ENCODE results near the gene C1orf116.

The C1orf116 gene

DNA sequence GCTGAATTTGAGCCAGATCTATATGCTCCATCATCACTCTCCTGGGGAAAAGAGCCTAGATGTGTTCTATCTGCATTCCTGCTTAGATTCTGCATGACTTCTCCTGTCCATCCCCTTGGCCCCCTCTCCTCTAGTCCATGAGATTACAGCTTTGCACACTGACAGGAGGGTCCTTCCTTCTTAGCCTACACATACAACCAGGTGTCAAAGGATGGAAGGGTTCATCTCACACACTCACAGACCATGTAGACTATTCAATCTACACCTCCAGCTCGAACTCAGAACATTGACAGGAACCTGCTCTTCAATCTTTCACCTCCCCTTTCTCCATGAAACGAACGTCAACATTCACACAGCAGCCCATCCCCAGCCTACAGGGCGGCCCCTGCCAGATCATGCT lies 13.8 kb downstream of the C1orf116 start:
- Histone ChIP-seq H3K4me3 (ENCODE audit: low read depth, low read length) (no peak overlapping the region), H3K27ac (ENCODE audit: low read depth, low read length) (no peak overlapping the region), H2AFZ (ENCODE audit: insufficient read depth, low read length, poor library complexity) (no peak overlapping the region), H4K12ac (ENCODE audit: low read depth, low read length) (no peak overlapping the region), H3K4me1 (ENCODE audit: control insufficient read depth in 1 of 2, insufficient read depth in 2 of 2, low read length in 2 of 2) (no peaks in the 10 kb centered on the region), H2AK5ac (ENCODE audit: low read length) (no peak overlapping the region), H3K4ac (ENCODE audit: low read depth, low read length) (no peak overlapping the region), H3K18ac (ENCODE audit: low read length) (no peak overlapping the region), H3K79me1 (ENCODE audit: low read length) (no peaks in the 10 kb centered on the region), H2BK5ac (ENCODE audit: low read depth, low read length, poor library complexity) (no peak overlapping the region), H4K8ac (ENCODE audit: low read depth, low read length) (no peak overlapping the region), H3K23ac (ENCODE audit: low read length) (no peak overlapping the region), H2BK120ac (ENCODE audit: insufficient read depth, low read length, poor library complexity) (no peak overlapping the region), H3K79me2 (ENCODE audit: control insufficient read depth, insufficient read depth, low read length, poor library complexity) (no peaks in the 10 kb centered on the region), H3K14ac (ENCODE audit: low read length) (no peak overlapping the region), H4K91ac (ENCODE audit: low read depth, low read length) (no peak overlapping the region), H3K4me2 (ENCODE audit: low read length) (no peak overlapping the region), H3K27me3 (ENCODE audit: insufficient read depth, low read length) (no peaks in the 10 kb centered on the region), H2BK12ac (ENCODE audit: low read length) (no peak overlapping the region), H3K36me3 (ENCODE audit: control insufficient read depth in 1 of 2, insufficient read depth in 2 of 2, low read length in 2 of 2) (no peaks in the 10 kb centered on the region), H3K9ac (ENCODE audit: low read length) (no peak overlapping the region), H3K9me3 (ENCODE audit: insufficient read depth, low read depth, low read length) (no peaks in the 10 kb centered on the region)
- no CpG with 5 or more reads among the region's 4 CpGs for WGBS (ENCODE audit: extremely low coverage, insufficient coverage, insufficient read length)
- no peak for DNase-seq

DNA sequence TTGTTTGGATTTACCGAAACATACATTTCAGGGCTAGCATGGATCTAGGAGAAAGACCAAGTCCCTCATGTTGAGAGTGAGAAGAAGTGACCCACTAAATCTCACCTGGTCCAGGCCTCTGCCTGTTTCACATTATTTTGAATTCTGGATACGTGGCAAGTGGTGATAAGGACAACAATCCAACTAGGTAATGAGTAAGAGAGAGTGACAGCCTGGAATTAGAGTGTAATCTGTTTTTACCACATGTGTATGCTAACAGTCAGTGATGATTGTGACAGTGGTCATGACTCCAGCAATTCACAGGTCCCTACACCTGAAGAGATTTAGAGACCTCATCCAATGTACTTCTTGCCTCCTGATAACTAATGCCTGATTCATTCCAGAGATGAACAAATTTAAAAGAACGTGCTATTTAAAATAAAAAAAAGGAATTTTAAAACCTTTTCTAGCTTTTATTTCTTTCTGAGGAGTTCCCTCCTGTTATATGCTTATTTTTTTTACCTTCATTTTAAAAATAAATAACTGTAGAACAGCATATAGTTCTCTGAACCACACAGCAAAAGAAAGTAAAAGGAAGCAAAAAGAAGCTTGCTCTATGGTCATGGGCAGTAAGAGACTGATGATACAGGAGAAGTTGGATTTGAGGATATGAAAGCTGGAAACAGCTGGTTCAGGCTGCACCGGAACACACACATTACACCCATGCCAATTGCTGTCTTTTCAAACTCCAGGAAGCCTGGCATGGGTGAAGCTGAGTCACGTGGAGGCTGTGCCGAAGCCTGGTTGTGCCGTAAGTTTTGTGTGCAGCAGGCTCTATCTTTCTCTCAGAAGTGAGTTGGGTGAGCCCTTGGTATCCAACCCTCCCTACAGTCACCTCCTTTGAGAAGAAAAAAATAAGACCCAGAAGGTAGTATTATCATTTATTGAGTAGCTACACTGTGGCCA lies 14.7 kb downstream of the C1orf116 start:
- Histone ChIP-seq H2AK5ac (ENCODE audit: low read length) (no peak overlapping the region), H4K8ac (ENCODE audit: low read depth, low read length) (no peak overlapping the region), H2BK12ac (ENCODE audit: low read length) (no peak overlapping the region), H3K27ac (ENCODE audit: low read depth, low read length) (no peak overlapping the region), H3K9me3 (ENCODE audit: insufficient read depth, low read depth, low read length) (no peaks in the 10 kb centered on the region), H3K79me2 (ENCODE audit: control insufficient read depth, insufficient read depth, low read length, poor library complexity) (no peaks in the 10 kb centered on the region), H3K4me3 (ENCODE audit: low read depth, low read length) (no peak overlapping the region), H3K23ac (ENCODE audit: low read length) (no peak overlapping the region), H3K14ac (ENCODE audit: low read length) (no peak overlapping the region), H3K9ac (ENCODE audit: low read length) (no peak overlapping the region), H4K12ac (ENCODE audit: low read depth, low read length) (no peak overlapping the region), H3K4me1 (ENCODE audit: control insufficient read depth in 1 of 2, insufficient read depth in 2 of 2, low read length in 2 of 2) (no peaks in the 10 kb centered on the region), H3K4ac (ENCODE audit: low read depth, low read length) (no peak overlapping the region), H3K79me1 (ENCODE audit: low read length) (no peaks in the 10 kb centered on the region), H3K36me3 (ENCODE audit: control insufficient read depth in 1 of 2, insufficient read depth in 2 of 2, low read length in 2 of 2) (no peaks in the 10 kb centered on the region), H3K4me2 (ENCODE audit: low read length) (no peak overlapping the region), H3K18ac (ENCODE audit: low read length) (no peak overlapping the region), H4K91ac (ENCODE audit: low read depth, low read length) (no peak overlapping the region), H2BK5ac (ENCODE audit: low read depth, low read length, poor library complexity) (no peak overlapping the region), H3K27me3 (ENCODE audit: insufficient read depth, low read length) (no peaks in the 10 kb centered on the region), H2BK120ac (ENCODE audit: insufficient read depth, low read length, poor library complexity) (no peak overlapping the region), H2AFZ (ENCODE audit: insufficient read depth, low read length, poor library complexity) (no peak overlapping the region)
- no CpG with 5 or more reads among the region's 7 CpGs for WGBS (ENCODE audit: extremely low coverage, insufficient coverage, insufficient read length)
- no peak for DNase-seq

DNA sequence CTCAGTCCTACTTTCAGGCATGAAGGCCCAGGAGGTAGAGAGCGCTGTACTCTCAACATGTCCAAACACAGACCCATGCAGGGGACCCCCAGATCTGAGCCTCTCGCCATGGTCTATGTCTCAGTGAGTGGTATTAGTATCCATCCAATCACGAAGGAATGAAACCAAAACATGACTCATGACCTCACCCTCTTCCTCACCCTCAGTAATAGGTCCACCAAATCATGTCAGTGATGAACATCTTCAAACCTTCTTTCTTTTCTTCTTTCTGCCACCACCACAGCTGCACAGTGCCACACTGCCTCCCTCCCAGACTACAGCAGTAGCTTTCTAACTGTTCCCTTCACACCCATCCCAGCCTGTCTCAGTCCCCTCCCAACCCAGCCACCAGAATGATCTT lies 16.8 kb downstream of the C1orf116 start:
- H3K23ac ChIP-seq (ENCODE audit: low read length): no peak overlapping the region
- H3K27me3 ChIP-seq (ENCODE audit: insufficient read depth, low read length): no peaks in the 10 kb centered on the region
- no peaks in the 10 kb centered on the region for H3K36me3 ChIP-seq (ENCODE audit: control insufficient read depth in 1 of 2, insufficient read depth in 2 of 2, low read length in 2 of 2)
- no peak for DNase-seq
- no peak overlapping the region for H3K4ac ChIP-seq (ENCODE audit: low read depth, low read length)
- no peaks in the 10 kb centered on the region for H3K79me2 ChIP-seq (ENCODE audit: control insufficient read depth, insufficient read depth, low read length, poor library complexity)
- no peak overlapping the region for H3K4me3 ChIP-seq (ENCODE audit: low read depth, low read length)
- H3K4me2 ChIP-seq (ENCODE audit: low read length): no peak overlapping the region
- no peaks in the 10 kb centered on the region for H3K4me1 ChIP-seq (ENCODE audit: control insufficient read depth in 1 of 2, insufficient read depth in 2 of 2, low read length in 2 of 2)
- no peak overlapping the region for H2BK12ac ChIP-seq (ENCODE audit: low read length)
- no peak overlapping the region for H3K14ac ChIP-seq (ENCODE audit: low read length)
- no peak overlapping the region for H3K18ac ChIP-seq (ENCODE audit: low read length)
- no peaks in the 10 kb centered on the region for H3K9me3 ChIP-seq (ENCODE audit: insufficient read depth, low read depth, low read length)
- H2BK5ac ChIP-seq (ENCODE audit: low read depth, low read length, poor library complexity): no peak overlapping the region
- H2BK120ac ChIP-seq (ENCODE audit: insufficient read depth, low read length, poor library complexity): no peak overlapping the region
- H3K27ac ChIP-seq (ENCODE audit: low read depth, low read length): no peak overlapping the region
- no peak overlapping the region for H2AK5ac ChIP-seq (ENCODE audit: low read length)
- no peak overlapping the region for H2AFZ ChIP-seq (ENCODE audit: insufficient read depth, low read length, poor library complexity)
- no peak overlapping the region for H4K91ac ChIP-seq (ENCODE audit: low read depth, low read length)
- H3K9ac ChIP-seq (ENCODE audit: low read length): no peak overlapping the region
- WGBS (ENCODE audit: extremely low coverage, insufficient coverage, insufficient read length): no CpG with 5 or more reads among the region's 3 CpGs
- H3K79me1 ChIP-seq (ENCODE audit: low read length): no peaks in the 10 kb centered on the region
- no peak overlapping the region for H4K12ac ChIP-seq (ENCODE audit: low read depth, low read length)
- no peak overlapping the region for H4K8ac ChIP-seq (ENCODE audit: low read depth, low read length)

DNA sequence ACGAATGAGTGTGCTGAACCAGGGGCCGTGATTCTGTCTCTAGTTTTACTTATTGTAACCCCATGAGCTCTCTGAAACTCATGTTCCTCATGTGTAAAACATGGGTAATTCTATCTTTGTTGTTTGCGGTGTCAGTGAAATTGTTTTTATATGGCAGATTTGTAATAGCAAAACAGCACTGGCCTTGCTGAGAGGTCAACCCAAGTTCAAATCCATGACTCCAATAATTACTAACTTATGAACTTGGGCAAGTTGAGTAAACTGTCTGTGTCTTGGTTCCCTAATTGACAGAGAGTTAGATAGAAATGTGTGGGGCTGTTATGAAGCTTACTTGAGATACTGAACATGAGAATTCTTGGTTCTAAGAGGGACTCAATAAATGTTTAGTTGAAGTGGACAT lies 17.8 kb downstream of the C1orf116 start:
- Histone ChIP-seq H3K36me3 (ENCODE audit: control insufficient read depth in 1 of 2, insufficient read depth in 2 of 2, low read length in 2 of 2) (no peaks in the 10 kb centered on the region), H3K4me3 (ENCODE audit: low read depth, low read length) (no peak overlapping the region), H4K91ac (ENCODE audit: low read depth, low read length) (no peak overlapping the region), H2AFZ (ENCODE audit: insufficient read depth, low read length, poor library complexity) (no peak overlapping the region), H3K9me3 (ENCODE audit: insufficient read depth, low read depth, low read length) (no peaks in the 10 kb centered on the region), H2BK12ac (ENCODE audit: low read length) (no peak overlapping the region), H4K12ac (ENCODE audit: low read depth, low read length) (no peak overlapping the region), H2AK5ac (ENCODE audit: low read length) (no peak overlapping the region), H3K79me1 (ENCODE audit: low read length) (no peaks in the 10 kb centered on the region), H3K4me1 (ENCODE audit: control insufficient read depth in 1 of 2, insufficient read depth in 2 of 2, low read length in 2 of 2) (no peaks in the 10 kb centered on the region), H2BK120ac (ENCODE audit: insufficient read depth, low read length, poor library complexity) (no peak overlapping the region), H3K4me2 (ENCODE audit: low read length) (no peak overlapping the region), H3K79me2 (ENCODE audit: control insufficient read depth, insufficient read depth, low read length, poor library complexity) (no peaks in the 10 kb centered on the region), H3K27ac (ENCODE audit: low read depth, low read length) (no peak overlapping the region), H3K9ac (ENCODE audit: low read length) (no peak overlapping the region), H3K14ac (ENCODE audit: low read length) (no peak overlapping the region), H3K27me3 (ENCODE audit: insufficient read depth, low read length) (no peaks in the 10 kb centered on the region), H3K18ac (ENCODE audit: low read length) (no peak overlapping the region), H3K23ac (ENCODE audit: low read length) (no peak overlapping the region), H3K4ac (ENCODE audit: low read depth, low read length) (no peak overlapping the region), H4K8ac (ENCODE audit: low read depth, low read length) (no peak overlapping the region), H2BK5ac (ENCODE audit: low read depth, low read length, poor library complexity) (no peak overlapping the region)
- no CpG with 5 or more reads among the region's 3 CpGs for WGBS (ENCODE audit: extremely low coverage, insufficient coverage, insufficient read length)
- no peak for DNase-seq
